Sigmoid colon (tissue), 4 donors: Measurements from ENCODE around the gene DENND1B.

Experiments
- EP300 ChIP-seq, 4 donors: sonication (generic); formaldehyde crosslinking; IDR thresholded peaks; one replicate each; pipeline ENCODE4 v1.6.1; 2017; ENCODE audit warnings: antibody characterized with exemption in 4 of 4
- POLR2A ChIP-seq, 2 donors: fragments of 450-650 bp; IDR thresholded peaks; one replicate each; pipeline ENCODE4 v1.6.1; 2016; ENCODE audit warnings: antibody characterized with exemption in 2 of 2, mild to moderate bottlenecking in 2 of 2, moderate library complexity in 2 of 2
- POLR2AphosphoS5 ChIP-seq, 4 donors: sonication (generic); formaldehyde crosslinking; IDR thresholded peaks; one replicate each; pipeline ENCODE4 v1.6.1; 2017; ENCODE audit warnings: antibody characterized with exemption in 4 of 4
- TF ChIP-seq, protein P1 (sequence below), 4 experiments: fragments of 450-650 bp in 3 of 4; fragments of 200-600 bp in 1 of 4; IDR thresholded peaks; one replicate each; pipeline ENCODE4 v1.5.1; 2016 to 2019; ENCODE audit warnings: antibody characterized with exemption in 4 of 4, mild to moderate bottlenecking in 3 of 4, moderate library complexity in 2 of 4

GRCh38 chr1:197615693-197616011, 159.6 kb downstream of the DENND1B start:
- TF ChIP-seq POLR2A (IDR thresholded peaks at IDR 0.05) (no peak), EP300 (IDR thresholded peaks at IDR 0.05) (no peak), POLR2AphosphoS5 (IDR thresholded peaks at IDR 0.05) (no peak)
- TF ChIP-seq, protein P1, sequence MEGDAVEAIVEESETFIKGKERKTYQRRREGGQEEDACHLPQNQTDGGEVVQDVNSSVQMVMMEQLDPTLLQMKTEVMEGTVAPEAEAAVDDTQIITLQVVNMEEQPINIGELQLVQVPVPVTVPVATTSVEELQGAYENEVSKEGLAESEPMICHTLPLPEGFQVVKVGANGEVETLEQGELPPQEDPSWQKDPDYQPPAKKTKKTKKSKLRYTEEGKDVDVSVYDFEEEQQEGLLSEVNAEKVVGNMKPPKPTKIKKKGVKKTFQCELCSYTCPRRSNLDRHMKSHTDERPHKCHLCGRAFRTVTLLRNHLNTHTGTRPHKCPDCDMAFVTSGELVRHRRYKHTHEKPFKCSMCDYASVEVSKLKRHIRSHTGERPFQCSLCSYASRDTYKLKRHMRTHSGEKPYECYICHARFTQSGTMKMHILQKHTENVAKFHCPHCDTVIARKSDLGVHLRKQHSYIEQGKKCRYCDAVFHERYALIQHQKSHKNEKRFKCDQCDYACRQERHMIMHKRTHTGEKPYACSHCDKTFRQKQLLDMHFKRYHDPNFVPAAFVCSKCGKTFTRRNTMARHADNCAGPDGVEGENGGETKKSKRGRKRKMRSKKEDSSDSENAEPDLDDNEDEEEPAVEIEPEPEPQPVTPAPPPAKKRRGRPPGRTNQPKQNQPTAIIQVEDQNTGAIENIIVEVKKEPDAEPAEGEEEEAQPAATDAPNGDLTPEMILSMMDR (IDR thresholded peaks at IDR 0.05), result no peak
